GM12878 (cell line): ENCODE results near the gene CUL5. TPM values are rescaled to one million over a fixed set of nuclear protein-coding genes. Genes with fewer than 3 reads are reported as not detected.

Experiments used
- ATAC-seq: fragments of 200-7000 bp; cut with Tn5 transposase; 3 replicates; pipeline ENCODE4 v1.9.1; 2020; ENCODE audit warnings: mild to moderate bottlenecking, moderate library complexity
- BruUV-seq: library from RNA; stranded (reverse); fragments of 400-500 nt; replicated peaks from 2 replicates; lab custom pipeline; 2021; lab: Mats Ljungman, UMichigan
- CTCF ChIA-PET: fragments of 300-600 bp; sonication (Branson Sonifier 250); formaldehyde crosslinking; extraction: SDS; loops from one replicate; lab custom pipeline; 2021; ENCODE audit warnings: inconsistent platforms; lab: Yijun Ruan, JAX
- POLR2A ChIA-PET: fragments of 350-600 bp; formaldehyde crosslinking; extraction: SDS; loops from one replicate; lab custom pipeline; 2021; ENCODE audit warnings: inconsistent platforms; lab: Charles Lee
- RAD21 ChIA-PET: fragments of 300-600 bp; sonication (Branson Sonifier 250); formaldehyde crosslinking; loops from one replicate; lab custom pipeline; 2023; ENCODE audit warnings: antibody characterized with exemption; ENCODE audit not compliant: unreplicated experiment; lab: Charles Lee
- SMC1A ChIA-PET: fragments of 300-600 bp; sonication (Branson Sonifier 250); formaldehyde crosslinking; loops from one replicate; lab custom pipeline; 2023; ENCODE audit not compliant: unreplicated experiment, uncharacterized antibody; lab: Charles Lee
- DNase-seq: peaks from one replicate; pipeline ENCODE4 v3.0.0-alpha.2; 2011; ENCODE audit warnings: low read depth, low spot score
- FAIRE-seq: peaks from 3 replicates; lab custom pipeline; 2011; peaks lifted over from hg19 to GRCh38; lab: Jason Lieb, UNC
- H2AFZ ChIP-seq: 2 replicates; pipeline ENCODE4 v1.6.0; 2011; ENCODE audit warnings: low read depth, low read length, control low read depth; ENCODE audit not compliant: control insufficient read depth
- H3K27ac ChIP-seq: 2 replicates; pipeline ENCODE4 v1.5.1; 2011; ENCODE audit warnings: control low read depth; ENCODE audit not compliant: control insufficient read depth, insufficient read depth
- H3K27me3 ChIP-seq, 2 experiments: replicated peaks in 1 of 2; 2 replicates each; pipeline versions ENCODE4 v1.6.0 to v1.6.1; 2011; ENCODE audit warnings: low read length in 1 of 2; ENCODE audit not compliant: control insufficient read depth in 2 of 2, insufficient read depth in 2 of 2
- H3K36me3 ChIP-seq, 2 experiments: 2 replicates each; pipeline ENCODE4 v1.5.1; 2011; ENCODE audit warnings: low read length in 1 of 2; ENCODE audit not compliant: control insufficient read depth in 2 of 2, insufficient read depth in 2 of 2
- H3K4me1 ChIP-seq: 2 replicates; pipeline ENCODE4 v1.6.1; 2011; ENCODE audit warnings: mild to moderate bottlenecking, low read length, moderate library complexity, mixed read lengths; ENCODE audit not compliant: control insufficient read depth, insufficient read depth
- H3K4me2 ChIP-seq: 2 replicates; pipeline ENCODE4 v1.6.0; 2011; ENCODE audit warnings: control low read depth; ENCODE audit not compliant: control insufficient read depth, insufficient read depth
- H3K4me3 ChIP-seq: fragments of 200-600 bp; sonication (generic); 2 replicates; pipeline ENCODE4 v1.5.1; 2016
- H3K79me2 ChIP-seq: 2 replicates; pipeline ENCODE4 v1.6.0; 2011; ENCODE audit warnings: low read length; ENCODE audit not compliant: control insufficient read depth, insufficient read depth
- H3K9ac ChIP-seq: 2 replicates; pipeline ENCODE4 v1.8.0; 2011; ENCODE audit warnings: low read length, control low read depth, mixed read lengths; ENCODE audit not compliant: control insufficient read depth, insufficient read depth
- H3K9me3 ChIP-seq: replicated peaks from 3 replicates; pipeline ENCODE4 v1.5.1; 2011; ENCODE audit warnings: mild to moderate bottlenecking, low read length; ENCODE audit not compliant: control insufficient read depth, insufficient read depth
- H4K20me1 ChIP-seq: 2 replicates; pipeline ENCODE4 v1.6.0; 2011; ENCODE audit not compliant: control insufficient read depth, insufficient read depth
- DPF2 ChIP-seq: fragments of 450-650 bp; IDR thresholded peaks from 2 replicates; pipeline ENCODE4 v1.6.1; 2017; ENCODE audit warnings: mild to moderate bottlenecking
- JUND ChIP-seq: IDR thresholded peaks from 2 replicates; pipeline ENCODE4 v1.6.1; 2012; ENCODE audit warnings: low read depth, mild to moderate bottlenecking, low read length, improper control_type of control experiment, moderate library complexity
- STAT1 ChIP-seq: fragments of 450-650 bp; conservative IDR thresholded peaks from 2 replicates; pipeline ENCODE4 v1.6.1; 2014; ENCODE audit warnings: antibody characterized with exemption, mild to moderate bottlenecking
- WGBS: methylation state at CpG from one replicate; pipeline ENCODE4 v1.1.6; 2016; ENCODE audit warnings: low lambda C conversion rate; ENCODE audit not compliant: insufficient replicate concordance, insufficient coverage; ENCODE audit errors: missing lambda C conversion rate; 5-methylcytosine and 5-hydroxymethylcytosine counted together
- in situ Hi-C: fragments of 300-500 bp; cut with MboI; formaldehyde crosslinking; loops from 9 replicates; pipeline ENCODE4 v1.14.3; 2018; ENCODE audit warnings: mixed read lengths
- intact Hi-C: fragments of 100-400 bp; cut with micrococcal nuclease; formaldehyde crosslinking; loops from one replicate; pipeline ENCODE4 v1.14.2; 2022; ENCODE audit not compliant: unreplicated experiment
- polyA plus RNA-seq, 11 experiments: library from polyadenylated mRNA; depleted of rRNA in 4 of 11; unstranded in 6 of 11; stranded (reverse) in 5 of 11; fragments of >200 nt; fragmentation: Nextera tagmentation in 4 of 11; fragmentation: Illumina TruSeq in 1 of 11; extraction: Ambion mirVana in 4 of 11; extraction: Trizol in 1 of 11; gene quantifications; 1 replicate in 1 of 11; 2 replicates in 10 of 11; pipeline versions ENCODE4 v1.2.1 to v1.2.3, GENCODE V29; 2011 to 2016; ENCODE audit warnings: inconsistent platforms in 2 of 11, missing spikeins in 2 of 11, low read depth in 1 of 11
- total RNA-seq, 4 experiments: library from RNA; depleted of rRNA in 3 of 4; stranded (reverse); fragments of >200 nt in 3 of 4; fragmentation: Illumina TruSeq in 1 of 4; extraction: Trizol in 1 of 4; gene quantifications; 2 replicates each; pipeline versions ENCODE4 v1.2.1 to v1.2.3, GENCODE V29; 2013 to 2021
- TF ChIP-seq, protein P1 (sequence below): fragments of 450-650 bp; conservative IDR thresholded peaks from 2 replicates; pipeline ENCODE4 v1.6.1; 2017; ENCODE audit warnings: mild to moderate bottlenecking, moderate library complexity

The CUL5 gene
- total and polyA plus RNA-seq, 10 of the 15 experiments (the other 5 are each of a cell fraction or from before 2014, with no cell fraction given), result 9.1 to 37.6 (median 18.3) TPM

DNA sequence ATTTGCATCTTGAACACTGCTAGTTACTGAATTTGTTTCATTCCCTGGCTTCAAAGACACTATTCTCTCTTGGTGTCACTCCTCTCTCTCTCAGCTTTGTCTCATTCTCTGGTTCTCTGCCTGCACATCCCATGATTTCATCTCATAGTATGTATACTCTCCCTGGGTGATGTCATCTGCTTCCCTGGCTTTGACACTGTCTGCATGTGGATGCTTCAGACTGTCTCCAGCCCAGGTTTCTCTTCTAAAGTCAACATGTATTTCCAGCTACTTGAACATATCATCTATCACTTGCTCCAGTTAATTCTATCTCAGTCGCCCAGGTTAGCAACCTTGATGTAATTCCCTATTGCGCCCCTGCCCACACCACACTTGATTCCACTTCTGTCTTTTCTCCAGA is 103.4 kb downstream of the CUL5 start:
- Histone ChIP-seq H2AFZ (no peak overlapping the region), H3K79me2 (no peaks in the 10 kb centered on the region), H3K4me3 (no peak overlapping the region)
- POLR2A ChIA-PET, result interaction anchor here (0.5 to 1.4 kb wide), 3 partner anchors 15 to 520 kb away, joined by 3 to 5 read pairs (median 3); no protein-coding TSS in a partner anchor
- no peak for DNase-seq
- CTCF ChIA-PET, result interaction anchor here (0.5 to 1.8 kb wide), 3 partner anchors 9 to 542 kb away, joined by 3 to 4 read pairs (median 3); no protein-coding TSS in a partner anchor
- TF ChIP-seq DPF2, result no peak
- no peak for TF ChIP-seq STAT1
- TF ChIP-seq, protein P1, sequence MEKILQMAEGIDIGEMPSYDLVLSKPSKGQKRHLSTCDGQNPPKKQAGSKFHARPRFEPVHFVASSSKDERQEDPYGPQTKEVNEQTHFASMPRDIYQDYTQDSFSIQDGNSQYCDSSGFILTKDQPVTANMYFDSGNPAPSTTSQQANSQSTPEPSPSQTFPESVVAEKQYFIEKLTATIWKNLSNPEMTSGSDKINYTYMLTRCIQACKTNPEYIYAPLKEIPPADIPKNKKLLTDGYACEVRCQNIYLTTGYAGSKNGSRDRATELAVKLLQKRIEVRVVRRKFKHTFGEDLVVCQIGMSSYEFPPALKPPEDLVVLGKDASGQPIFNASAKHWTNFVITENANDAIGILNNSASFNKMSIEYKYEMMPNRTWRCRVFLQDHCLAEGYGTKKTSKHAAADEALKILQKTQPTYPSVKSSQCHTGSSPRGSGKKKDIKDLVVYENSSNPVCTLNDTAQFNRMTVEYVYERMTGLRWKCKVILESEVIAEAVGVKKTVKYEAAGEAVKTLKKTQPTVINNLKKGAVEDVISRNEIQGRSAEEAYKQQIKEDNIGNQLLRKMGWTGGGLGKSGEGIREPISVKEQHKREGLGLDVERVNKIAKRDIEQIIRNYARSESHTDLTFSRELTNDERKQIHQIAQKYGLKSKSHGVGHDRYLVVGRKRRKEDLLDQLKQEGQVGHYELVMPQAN, result no peak
- no peak for TF ChIP-seq JUND
- TF ChIP-seq, all 136 proteins: peak for 0
- Histone ChIP-seq H3K36me3 (no peaks in the 10 kb centered on the region; a peak in 1 of 4 replicates), H3K27me3 (no peaks in the 10 kb centered on the region), H4K20me1 (no peaks in the 10 kb centered on the region), H3K4me1 (no peaks in the 10 kb centered on the region), H3K9me3 (no peaks in the 10 kb centered on the region), H3K27ac (no peak overlapping the region), H3K9ac (no peak overlapping the region), H3K4me2 (no peak overlapping the region)
- no peak for ATAC-seq
- in situ Hi-C loops, result no loop called here
- BruUV-seq, result no TSS peak
- intact Hi-C loops, result no loop called here
- SMC1A ChIA-PET, result interaction anchor here (1.0 to 2.0 kb wide), 2 partner anchors 529 to 538 kb away, joined by 3 to 5 read pairs; no protein-coding TSS in a partner anchor
- WGBS, result 91% methylated on average over 2 of the region's 2 CpGs
- RAD21 ChIA-PET, result no interaction called here
- FAIRE-seq, result no peak
